Measurements from ENCODE around the gene FGF1. TPM values are rescaled to one million over a fixed set of nuclear protein-coding genes. Genes with fewer than 3 reads are reported as not detected.

Gene FGF1
- polyA plus RNA-seq, 3 donors = not detected

DNA sequence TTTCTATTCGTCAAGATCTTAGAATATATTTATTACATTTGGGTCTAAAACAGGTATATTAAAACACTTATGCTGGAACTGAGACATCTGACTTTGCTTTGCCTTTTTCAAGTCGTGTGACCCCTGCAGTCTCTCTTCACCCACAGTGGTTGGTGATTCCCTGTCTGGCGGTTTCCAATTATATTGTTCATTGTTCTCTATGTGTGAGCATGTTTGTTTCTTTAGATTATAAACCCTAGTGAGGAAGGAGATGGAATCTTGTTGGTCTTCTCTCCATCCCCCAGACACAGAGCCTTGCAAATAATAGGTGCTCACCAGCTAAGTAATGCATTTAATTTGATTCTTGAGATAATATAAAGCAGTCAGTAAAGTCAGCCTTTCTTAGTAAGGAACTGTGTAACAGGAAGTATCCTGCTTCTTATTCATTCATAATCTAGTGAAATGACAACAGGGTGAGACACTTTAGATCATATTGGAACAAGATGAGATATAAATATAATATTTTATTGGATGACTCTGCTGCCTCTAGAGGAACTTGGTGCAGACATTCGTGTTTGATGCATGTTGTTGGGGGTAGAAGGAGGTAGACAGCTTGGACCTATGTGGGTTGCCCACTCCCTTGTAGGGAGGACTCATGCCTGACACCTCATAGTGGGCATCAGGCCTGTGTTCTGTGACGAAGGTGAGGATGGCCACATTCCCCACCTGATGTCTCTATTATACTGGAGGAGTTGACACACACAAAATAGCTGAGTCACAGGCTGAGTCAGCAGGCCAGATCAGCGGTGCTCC lies 88.1 kb downstream of the FGF1 start:
- no peak overlapping the region for H3K9ac ChIP-seq (ENCODE audit: insufficient read depth, low read length, poor library complexity, severe bottlenecking)
- no peak overlapping the region for H2AFZ ChIP-seq (ENCODE audit: insufficient read depth, low read depth, low read length, poor library complexity, severe bottlenecking)
- no peak overlapping the region for H3K4me2 ChIP-seq (replicated peaks; ENCODE audit: extremely low read depth, low read length, poor library complexity, severe bottlenecking)
- intact Hi-C loops (cut with micrococcal nuclease) = no loop called here
- Mint-ChIP-seq H3K9me3 (peaks cover 0 to 3% (median 0%) of the 10 kb centered on the region in 7 donors), H3K27ac (no peak overlapping the region), H3K4me1 (peaks cover 11% of the 10 kb centered on the region), H3K4me3 (no peak overlapping the region), H3K36me3 (no peaks in the 10 kb centered on the region), H3K27me3 (ENCODE audit: low read depth in 3 of 3) (peaks cover 1 to 16% (median 10%) of the 10 kb centered on the region in 3 donors)
- TF ChIP-seq, protein P1, sequence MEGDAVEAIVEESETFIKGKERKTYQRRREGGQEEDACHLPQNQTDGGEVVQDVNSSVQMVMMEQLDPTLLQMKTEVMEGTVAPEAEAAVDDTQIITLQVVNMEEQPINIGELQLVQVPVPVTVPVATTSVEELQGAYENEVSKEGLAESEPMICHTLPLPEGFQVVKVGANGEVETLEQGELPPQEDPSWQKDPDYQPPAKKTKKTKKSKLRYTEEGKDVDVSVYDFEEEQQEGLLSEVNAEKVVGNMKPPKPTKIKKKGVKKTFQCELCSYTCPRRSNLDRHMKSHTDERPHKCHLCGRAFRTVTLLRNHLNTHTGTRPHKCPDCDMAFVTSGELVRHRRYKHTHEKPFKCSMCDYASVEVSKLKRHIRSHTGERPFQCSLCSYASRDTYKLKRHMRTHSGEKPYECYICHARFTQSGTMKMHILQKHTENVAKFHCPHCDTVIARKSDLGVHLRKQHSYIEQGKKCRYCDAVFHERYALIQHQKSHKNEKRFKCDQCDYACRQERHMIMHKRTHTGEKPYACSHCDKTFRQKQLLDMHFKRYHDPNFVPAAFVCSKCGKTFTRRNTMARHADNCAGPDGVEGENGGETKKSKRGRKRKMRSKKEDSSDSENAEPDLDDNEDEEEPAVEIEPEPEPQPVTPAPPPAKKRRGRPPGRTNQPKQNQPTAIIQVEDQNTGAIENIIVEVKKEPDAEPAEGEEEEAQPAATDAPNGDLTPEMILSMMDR (IDR thresholded peaks at IDR 0.05) = no peak
- H4K20me1 ChIP-seq (ENCODE audit: insufficient read depth, low read length) = no peaks in the 10 kb centered on the region
- peaks cover 0 to 4% of the 10 kb centered on the region in 2 donors for H3K4me1 ChIP-seq (ENCODE audit: control insufficient read depth in 1 of 2, insufficient read depth in 2 of 2, low read length in 2 of 2)
- no peak overlapping the region for H3K27ac ChIP-seq (ENCODE audit: low read depth in 1 of 2, low read length in 2 of 2)
- no peaks in the 10 kb centered on the region for H3K9me3 ChIP-seq (replicated peaks in 1 of 2; ENCODE audit: control insufficient read depth in 1 of 2, insufficient read depth in 1 of 2, low read length in 2 of 2)
- no peaks in the 10 kb centered on the region for H3K36me3 ChIP-seq (replicated peaks in 1 of 2; ENCODE audit: control insufficient read depth in 1 of 2, insufficient read depth in 2 of 2, low read length in 2 of 2)
- no peak overlapping the region for H3K4me3 ChIP-seq (replicated peaks in 1 of 3; ENCODE audit: low read depth in 2 of 3, low read length in 3 of 3)
- DNase-seq = peak in 1 of 3 donors; percentile 34
- no peaks in the 10 kb centered on the region for H3K79me2 ChIP-seq (ENCODE audit: insufficient read depth, low read length)
- H3K27me3 ChIP-seq (ENCODE audit: control insufficient read depth in 2 of 2, insufficient read depth in 2 of 2, low read length in 2 of 2) = peaks cover 0 to 2% of the 10 kb centered on the region in 2 donors
- WGBS (ENCODE audit: insufficient coverage) = 0% methylated on average over 1 of the region's 6 CpGs

DNA sequence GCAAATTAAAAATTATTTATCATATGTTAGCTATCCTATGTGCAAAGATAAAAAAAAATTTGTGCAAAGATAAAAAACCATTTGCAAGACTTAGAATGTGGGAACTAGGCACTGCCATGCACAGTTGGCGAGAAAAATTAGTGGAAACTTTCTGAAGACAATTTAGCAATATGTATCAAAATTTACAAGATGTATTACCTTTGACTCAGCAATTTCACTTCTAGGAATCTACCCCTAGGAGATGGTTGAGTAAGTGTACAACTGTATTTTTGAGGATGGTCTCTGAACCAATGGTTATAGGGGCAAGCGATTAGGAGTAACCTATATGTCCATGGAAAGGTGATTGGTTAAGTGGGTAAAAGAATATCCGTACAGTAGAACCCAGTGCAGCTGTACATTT lies 88.9 kb downstream of the FGF1 start:
- DNase-seq = no peak
- Histone ChIP-seq H3K79me2 (ENCODE audit: insufficient read depth, low read length) (no peaks in the 10 kb centered on the region), H3K4me2 (replicated peaks; ENCODE audit: extremely low read depth, low read length, poor library complexity, severe bottlenecking) (no peak overlapping the region), H3K4me1 (ENCODE audit: control insufficient read depth in 1 of 2, insufficient read depth in 2 of 2, low read length in 2 of 2) (peaks cover 0 to 4% of the 10 kb centered on the region in 2 donors), H2AFZ (ENCODE audit: insufficient read depth, low read depth, low read length, poor library complexity, severe bottlenecking) (no peak overlapping the region), H3K9me3 (replicated peaks in 1 of 2; ENCODE audit: control insufficient read depth in 1 of 2, insufficient read depth in 1 of 2, low read length in 2 of 2) (no peaks in the 10 kb centered on the region), H3K9ac (ENCODE audit: insufficient read depth, low read length, poor library complexity, severe bottlenecking) (no peak overlapping the region), H4K20me1 (ENCODE audit: insufficient read depth, low read length) (no peaks in the 10 kb centered on the region), H3K36me3 (replicated peaks in 1 of 2; ENCODE audit: control insufficient read depth in 1 of 2, insufficient read depth in 2 of 2, low read length in 2 of 2) (no peaks in the 10 kb centered on the region), H3K27ac (ENCODE audit: low read depth in 1 of 2, low read length in 2 of 2) (no peak overlapping the region), H3K27me3 (ENCODE audit: control insufficient read depth in 2 of 2, insufficient read depth in 2 of 2, low read length in 2 of 2) (no peaks in the 10 kb centered on the region), H3K4me3 (replicated peaks in 1 of 3; ENCODE audit: low read depth in 2 of 3, low read length in 3 of 3) (no peak overlapping the region)
- H3K4me3 Mint-ChIP-seq = no peak overlapping the region
- peaks cover 1 to 18% (median 10%) of the 10 kb centered on the region in 3 donors for H3K27me3 Mint-ChIP-seq (ENCODE audit: low read depth in 3 of 3)
- no peak overlapping the region for H3K27ac Mint-ChIP-seq
- H3K9me3 Mint-ChIP-seq = peaks cover 0 to 3% (median 0%) of the 10 kb centered on the region in 7 donors
- WGBS (ENCODE audit: insufficient coverage) = no CpG with 5 or more reads among the region's 3 CpGs
- TF ChIP-seq, protein P1 (IDR thresholded peaks at IDR 0.05) = no peak
- peaks cover 11% of the 10 kb centered on the region for H3K4me1 Mint-ChIP-seq
- H3K36me3 Mint-ChIP-seq = no peaks in the 10 kb centered on the region
- intact Hi-C loops (cut with micrococcal nuclease) = no loop called here

Measured in CD14-positive monocyte (primary cell).